Heart left ventricle (tissue), 16 donors: ENCODE measurements around the gene NFIC. TPM values are rescaled to one million over a fixed set of nuclear protein-coding genes. Genes with fewer than 3 reads are reported as not detected.
A peak's percentile ranks its signal among the peaks of the same experiment; 100 is the strongest.

Experiments
- ATAC-seq, 4 donors: fragments of 200-7000 bp; cut with Tn5 transposase; one replicate each; pipeline ENCODE4 v1.9.1; 2020 to 2022; ENCODE audit warnings: moderate library complexity in 4 of 4, mild to moderate bottlenecking in 3 of 4, moderate number of reproducible peaks in 1 of 4
- DNase-seq, 5 donors: peaks; one replicate each; pipeline ENCODE4 v3.0.0-alpha.2; 2020
- H3K27ac ChIP-seq, 12 donors: fragments of 200-600 bp; sonication (generic) in 4 of 12; one replicate each; pipeline versions ENCODE4 v1.5.0 to v1.8.0; 2016 to 2022; ENCODE audit warnings: mild to moderate bottlenecking in 2 of 12
- H3K27me3 ChIP-seq, 9 donors: fragments of 200-600 bp; sonication (generic) in 2 of 9; one replicate each; pipeline versions ENCODE4 v1.5.1 to v1.8.0; 2016 to 2022; ENCODE audit warnings: mild to moderate bottlenecking in 3 of 9
- H3K36me3 ChIP-seq, 9 donors: fragments of 200-600 bp; sonication (generic) in 2 of 9; one replicate each; pipeline versions ENCODE4 v1.5.0 to v1.8.0; 2018 to 2022; ENCODE audit warnings: mild to moderate bottlenecking in 2 of 9
- H3K4me1 ChIP-seq, 12 donors: fragments of 200-600 bp; sonication (generic) in 4 of 12; one replicate each; pipeline versions ENCODE4 v1.5.0 to v1.8.0; 2016 to 2022; ENCODE audit warnings: mild to moderate bottlenecking in 3 of 12
- H3K4me3 ChIP-seq, 12 donors: fragments of 200-600 bp; sonication (generic) in 4 of 12; one replicate each; pipeline versions ENCODE4 v1.5.0 to v1.8.0; 2017 to 2022; ENCODE audit warnings: mild to moderate bottlenecking in 9 of 12, moderate library complexity in 4 of 12
- H3K9me3 ChIP-seq, 12 donors: fragments of 200-600 bp; sonication (generic) in 4 of 12; one replicate each; pipeline versions ENCODE4 v1.5.0 to v1.8.0; 2016 to 2022; ENCODE audit warnings: mild to moderate bottlenecking in 1 of 12
- CTCF ChIP-seq, 12 donors: fragments of 200-600 bp; sonication (generic) in 4 of 12; IDR thresholded peaks; one replicate each; pipeline versions ENCODE4 v1.5.0 to v1.8.0; 2018 to 2022; ENCODE audit warnings: antibody characterized with exemption in 12 of 12, mild to moderate bottlenecking in 5 of 12
- POLR2A ChIP-seq, 2 donors: fragments of 450-650 bp; IDR thresholded peaks; one replicate each; pipeline ENCODE4 v1.6.1; 2017; ENCODE audit warnings: antibody characterized with exemption in 2 of 2, mild to moderate bottlenecking in 2 of 2, moderate library complexity in 2 of 2
- WGBS, 4 donors: extraction: QIAGEN DNeasy Blood & Tissue Kit in 2 of 4; methylation state at CpG; one replicate each; pipeline versions ENCODE4 v1.1.5 to v1.1.7; 2013 to 2018; 5-methylcytosine and 5-hydroxymethylcytosine counted together
- intact Hi-C, 10 donors: fragments of 100-400 bp; cut with DNase I; formaldehyde crosslinking; loops; one replicate each; pipeline versions ENCODE4 v1.11.1 to v1.14.2; 2022
- polyA plus RNA-seq, 2 donors: library from polyadenylated mRNA; stranded (reverse); fragments of 200-250 nt; gene quantifications; one replicate each; pipeline ENCODE4 v1.2.3, GENCODE V29; 2013
- total RNA-seq, 9 donors: library from RNA; depleted of rRNA in 2 of 9; stranded (reverse); fragments of >200 nt in 2 of 9; fragmentation: NEBNext Ultra II Directional in 3 of 9; extraction: Animal tissue kit (Norgen Biotek cat#: 25700) in 3 of 9; gene quantifications; one replicate each; pipeline versions ENCODE4 v1.1.0 to v1.2.4, GENCODE V29; 2016 to 2023
- donor health status: ischemic (EF 13 %, LVEDD 7.1; RV severe dilation, severe dysfunction).
- donor health status: healthy with polysubstance abuse.
- donor health status: DM: no; HTN: yes; CAD: no.
- donor health status: DM: no; HTN: no; CAD: no.
- donor health status: ischemic (EF 25% LVEDD 6.9; RV normal size, moderate dysfunction).
- donor health status: ischemic (EF 25% LVEDD 5.7; RV mildly dilated, moderate dysfunction).
- donor health status: healthy.
- donor health status: DM: yes; HTN: yes; CAD: no.
- donor health status: ischemic (EF 35%, LVEDD 5.7; RV mildly dilated, moderate dysfunction).
- donor health status: nonischemic (EF 11% LVEDD 7.7; RV severe dilation, severe dysfunction).
- donor health status: DM: yes; HTN: yes; CAD: no.
- donor health status: PGD.
- donor health status: ischemic (EF 29% LVEDD 5.4; RV normal size, mild dysfunction).
- donor health status: nonischemic (EF 23%, LVEDD 6.1; RV moderate dilation, normal function).

Gene NFIC
- total and polyA plus RNA-seq, 11 donors: 107 to 267 (median 159) TPM

- intact Hi-C loops: loop anchor here in 1 of 10 donors (5.0 kb wide), 1 partner anchor 154 kb away; no protein-coding TSS in a partner anchor
- no peak for TF ChIP-seq CTCF (IDR thresholded peaks at IDR 0.05)
- no peak for TF ChIP-seq POLR2A (IDR thresholded peaks at IDR 0.05)
- ATAC-seq: no peak
Observed at GRCh38 chr19:3323026-3323425, 43.4 kb upstream of the NFIC start.

GRCh38 chr19:3323658-3324057 is 42.7 kb upstream of the NFIC start:
- ATAC-seq (no peak), DNase-seq (no peak)
- Histone ChIP-seq H3K27ac (no peak overlapping the region), H3K4me3 (no peak overlapping the region), H3K4me1 (no peaks in the 10 kb centered on the region), H3K36me3 (no peaks in the 10 kb centered on the region), H3K9me3 (peaks cover 0 to 4% (median 0%) of the 10 kb centered on the region in 12 donors), H3K27me3 (peaks cover 8 to 29% (median 18%) of the 10 kb centered on the region in 9 donors)
- no peak for TF ChIP-seq POLR2A (IDR thresholded peaks at IDR 0.05)
- no peak for TF ChIP-seq CTCF (IDR thresholded peaks at IDR 0.05)
- intact Hi-C loops: loop anchor here in 3 of 10 donors (1.0 to 5.0 kb wide), 3 partner anchors 149 to 154 kb away; no protein-coding TSS in a partner anchor
- WGBS, 4 donors: 37 to 57% (median 44%) methylated on average over 2 of the region's 2 CpGs

More at GRCh38 chr19:3323026-3323425, 43.4 kb upstream of the NFIC start:
- Histone ChIP-seq H3K9me3 (peaks cover 0 to 4% (median 0%) of the 10 kb centered on the region in 12 donors), H3K4me3 (no peak overlapping the region), H3K27me3 (peaks cover 8 to 33% (median 18%) of the 10 kb centered on the region in 9 donors), H3K36me3 (no peaks in the 10 kb centered on the region), H3K4me1 (no peaks in the 10 kb centered on the region), H3K27ac (no peak overlapping the region)
- no peak for DNase-seq
- WGBS, 4 donors: 31 to 63% (median 41%) methylated on average over 1 to 2 of the region's 2 CpGs

- no peak overlapping the region for H3K4me3 ChIP-seq
- DNase-seq (peak in 3 of 5 donors; percentile 28 to 78 (median 44)), ATAC-seq (peak in 3 of 4 donors; percentile 47 to 49 (median 48))
- no peaks in the 10 kb centered on the region for H3K36me3 ChIP-seq
- intact Hi-C loops: loop anchor here in 3 of 10 donors (1.0 to 5.0 kb wide), 3 partner anchors 148 to 153 kb away; no protein-coding TSS in a partner anchor
- H3K4me1 ChIP-seq: no peaks in the 10 kb centered on the region
- TF ChIP-seq CTCF (IDR thresholded peaks at IDR 0.05) (peak; percentile 45 to 71 (median 60)), POLR2A (IDR thresholded peaks at IDR 0.05) (no peak)
- 42 to 44% (median 42%) methylated on average over 5 of the region's 5 CpGs for WGBS, 4 donors
- no peak overlapping the region for H3K27ac ChIP-seq
- peaks cover 8 to 23% (median 17%) of the 10 kb centered on the region in 9 donors for H3K27me3 ChIP-seq
- H3K9me3 ChIP-seq: peaks cover 0 to 4% (median 0%) of the 10 kb centered on the region in 12 donors
Observed at GRCh38 chr19:3324405-3324856, 42.0 kb upstream of the NFIC start.

- no peak for ATAC-seq
- no peak overlapping the region for H3K27ac ChIP-seq
- peaks cover 0 to 4% (median 0%) of the 10 kb centered on the region in 12 donors for H3K9me3 ChIP-seq
- H3K27me3 ChIP-seq: peaks cover under 1 to 14% (median 8%) of the 10 kb centered on the region in 9 donors
- WGBS, 4 donors: 84 to 100% (median 89%) methylated on average over 1 of the region's 1 CpG
- no peaks in the 10 kb centered on the region for H3K4me1 ChIP-seq
- no peak for DNase-seq
- intact Hi-C loops: loop anchor here in 4 of 10 donors (2.0 to 5.0 kb wide), 3 partner anchors 102 to 147 kb away; no protein-coding TSS in a partner anchor
- no peak overlapping the region for H3K4me3 ChIP-seq
- no peaks in the 10 kb centered on the region for H3K36me3 ChIP-seq
- TF ChIP-seq CTCF (IDR thresholded peaks at IDR 0.05) (no peak), POLR2A (IDR thresholded peaks at IDR 0.05) (no peak)
Observed at GRCh38 chr19:3325451-3325850, 40.9 kb upstream of the NFIC start.
